ENCODE measurements around the gene ADAMTS17. TPM values are rescaled to one million over a fixed set of nuclear protein-coding genes. Genes with fewer than 3 reads are reported as not detected.

The ADAMTS17 gene
- total and polyA plus RNA-seq, 9 of the 15 experiments (the other 6 are each of a cell fraction or from before 2014, with no cell fraction given): 0.01 to 0.14 (median 0.07) TPM; not detected in 6

DNA sequence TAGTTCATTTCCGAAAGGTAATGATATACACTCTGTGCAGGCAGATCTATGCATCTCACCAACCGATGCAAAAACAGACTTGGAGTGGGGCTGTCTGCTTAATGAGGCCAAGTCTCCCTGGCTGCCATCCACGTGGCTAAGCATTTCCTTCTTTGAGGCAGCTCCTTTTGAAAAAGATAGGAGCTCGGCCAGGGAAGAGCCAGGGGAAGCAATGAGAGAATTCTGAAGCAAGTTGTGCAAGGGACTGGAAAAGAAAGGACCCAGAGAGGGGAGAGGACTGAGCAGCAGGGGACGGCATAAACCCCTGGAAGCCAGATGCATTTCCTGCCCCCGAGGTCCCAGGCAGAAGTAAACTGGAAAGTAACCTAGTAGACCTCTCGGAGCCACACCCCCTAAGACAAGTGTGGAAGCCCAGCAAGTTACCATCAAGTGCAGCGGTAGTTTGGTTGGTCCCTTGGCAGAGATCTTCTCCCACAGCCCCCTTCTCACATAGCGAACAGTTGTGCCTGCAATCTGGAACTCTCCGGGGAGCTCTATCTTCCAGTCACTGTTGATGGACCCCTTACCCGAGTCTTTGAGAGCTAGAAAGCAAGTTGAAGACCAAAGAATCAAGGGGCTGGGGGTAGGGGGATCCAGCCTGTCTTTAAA lies 288.2 kb downstream of the ADAMTS17 start:
- H3K27ac ChIP-seq (ENCODE audit: extremely low read depth, low read depth, low read length): no peak overlapping the region
- no peak for DNase-seq (ENCODE audit: extremely low read depth in 1 of 4, low spot score in 3 of 4)
- peaks cover 19 to 72% of the 10 kb centered on the region in 2 experiments for H3K27me3 ChIP-seq (ENCODE audit: control insufficient read depth in 2 of 2, insufficient read depth in 2 of 2, low read length in 2 of 2)
- H3K4me3 ChIP-seq: no peak overlapping the region
- no peak overlapping the region for H3K4me2 ChIP-seq (ENCODE audit: insufficient read depth, low read length)
- no peaks in the 10 kb centered on the region for H3K4me1 ChIP-seq (replicated peaks in 1 of 2; ENCODE audit: control insufficient read depth in 2 of 2, insufficient read depth in 2 of 2, low read length in 2 of 2)
- under 1% methylated on average over 11 of the region's 11 CpGs for WGBS (ENCODE audit: insufficient coverage, low coverage, missing lambda C conversion rate)
- H3K9me3 ChIP-seq (replicated peaks; ENCODE audit: control insufficient read depth, insufficient read depth, low read depth, low read length): no peaks in the 10 kb centered on the region
- ChIA-PET CTCF (ENCODE audit: low intra/inter-chr PET ratio) (no interaction called here), POLR2A (interaction anchor here (0.8 kb wide), 1 partner anchor 110 kb away, joined by 3 read pairs; no protein-coding TSS in a partner anchor)
- no peak overlapping the region for H2AFZ ChIP-seq (ENCODE audit: low read depth, low read length)
- no peak overlapping the region for H3K9ac ChIP-seq (ENCODE audit: insufficient read depth in 1 of 2, low read depth in 2 of 2, low read length in 2 of 2)
- no peaks in the 10 kb centered on the region for H3K9me1 ChIP-seq (ENCODE audit: control insufficient read depth, insufficient read depth, low read length)
- no peak for ATAC-seq
- no TSS peak for BruUV-seq (replicated peaks)
- no peaks in the 10 kb centered on the region for H4K20me1 ChIP-seq (replicated peaks; ENCODE audit: control insufficient read depth, insufficient read depth, low read length)
- in situ Hi-C loops (cut with MboI): no loop called here
- no peaks in the 10 kb centered on the region for H3K79me2 ChIP-seq (ENCODE audit: control insufficient read depth, insufficient read depth, low read length)
- no peaks in the 10 kb centered on the region for H3K36me3 ChIP-seq (ENCODE audit: control insufficient read depth, insufficient read depth, low read length)
- intact Hi-C loops (cut with micrococcal nuclease): no loop called here
- no peak for FAIRE-seq
- TF ChIP-seq NFYB (IDR thresholded peaks at IDR 0.05; ENCODE audit: extremely low read depth, insufficient read length) (no peak), GTF2B (IDR thresholded peaks at IDR 0.05; ENCODE audit: extremely low read depth, insufficient read length) (no peak), SOX6 (IDR thresholded peaks at IDR 0.05) (no peak), ZNF699 (CRISPR knock-in tag; IDR thresholded peaks at IDR 0.05; ENCODE audit: insufficient replicate concordance) (no peak), BCOR (IDR thresholded peaks at IDR 0.05) (no peak), SMAD4 (CRISPR knock-in tag; conservative IDR thresholded peaks at IDR 0.05) (no peak), PRPF4 (IDR thresholded peaks at IDR 0.05; ENCODE audit: insufficient read depth, low read depth, low read length, poor library complexity, severe bottlenecking) (no peak), PHF21A (IDR thresholded peaks at IDR 0.05; ENCODE audit: borderline replicate concordance, low read depth) (no peak), NFIX (CRISPR knock-in tag; IDR thresholded peaks at IDR 0.05; ENCODE audit: low read depth) (no peak), ZNF24 (IDR thresholded peaks at IDR 0.05) (no peak)
- TF ChIP-seq, protein P1, sequence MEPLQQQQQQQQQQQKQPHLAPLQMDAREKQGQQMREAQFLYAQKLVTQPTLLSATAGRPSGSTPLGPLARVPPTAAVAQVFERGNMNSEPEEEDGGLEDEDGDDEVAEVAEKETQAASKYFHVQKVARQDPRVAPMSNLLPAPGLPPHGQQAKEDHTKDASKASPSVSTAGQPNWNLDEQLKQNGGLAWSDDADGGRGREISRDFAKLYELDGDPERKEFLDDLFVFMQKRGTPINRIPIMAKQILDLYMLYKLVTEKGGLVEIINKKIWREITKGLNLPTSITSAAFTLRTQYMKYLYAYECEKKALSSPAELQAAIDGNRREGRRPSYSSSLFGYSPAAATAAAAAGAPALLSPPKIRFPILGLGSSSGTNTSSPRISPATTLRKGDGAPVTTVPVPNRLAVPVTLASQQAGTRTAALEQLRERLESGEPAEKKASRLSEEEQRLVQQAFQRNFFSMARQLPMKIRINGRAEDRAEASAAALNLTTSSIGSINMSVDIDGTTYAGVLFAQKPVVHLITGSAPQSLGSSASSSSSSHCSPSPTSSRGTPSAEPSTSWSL (CRISPR knock-in tag; IDR thresholded peaks at IDR 0.05; ENCODE audit: borderline replicate concordance): no peak
- TF ChIP-seq, protein P2, sequence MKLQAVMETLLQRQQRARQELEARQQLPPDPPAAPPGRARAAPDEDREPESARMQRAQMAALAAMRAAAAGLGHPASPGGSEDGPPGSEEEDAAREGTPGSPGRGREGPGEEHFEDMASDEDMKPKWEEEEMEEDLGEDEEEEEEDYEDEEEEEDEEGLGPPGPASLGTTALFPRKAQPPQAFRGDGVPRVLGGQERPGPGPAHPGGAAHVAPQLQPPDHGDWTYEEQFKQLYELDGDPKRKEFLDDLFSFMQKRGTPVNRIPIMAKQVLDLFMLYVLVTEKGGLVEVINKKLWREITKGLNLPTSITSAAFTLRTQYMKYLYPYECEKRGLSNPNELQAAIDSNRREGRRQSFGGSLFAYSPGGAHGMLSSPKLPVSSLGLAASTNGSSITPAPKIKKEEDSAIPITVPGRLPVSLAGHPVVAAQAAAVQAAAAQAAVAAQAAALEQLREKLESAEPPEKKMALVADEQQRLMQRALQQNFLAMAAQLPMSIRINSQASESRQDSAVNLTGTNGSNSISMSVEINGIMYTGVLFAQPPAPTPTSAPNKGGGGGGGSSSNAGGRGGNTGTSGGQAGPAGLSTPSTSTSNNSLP (IDR thresholded peaks at IDR 0.05; ENCODE audit: borderline replicate concordance, low read depth, low read length): no peak
